Measurements from ENCODE around the gene CDC42BPA. TPM values are rescaled to one million over a fixed set of nuclear protein-coding genes. Genes with fewer than 3 reads are reported as not detected.

Gene CDC42BPA
- total RNA-seq, 1 experiment from 2014 or later, result 30.1 TPM

GRCh38 chr1:227363825-227364224 is 45.5 kb upstream of the CDC42BPA start:
- no peak overlapping the region for H2BK120ac ChIP-seq (ENCODE audit: low read depth, low read length, poor library complexity, severe bottlenecking)
- H3K27ac Mint-ChIP-seq, result no peak overlapping the region
- no peak overlapping the region for H2BK15ac ChIP-seq (ENCODE audit: low read depth, low read length)
- H2AFZ ChIP-seq (ENCODE audit: low read length), result no peak overlapping the region
- H3K18ac ChIP-seq (ENCODE audit: insufficient read length, low read depth, low read length), result no peak overlapping the region
- H3K4me1 Mint-ChIP-seq, result peaks cover 0 to under 1% of the 10 kb centered on the region in 2 experiments; a peak in 2 of 4 replicates
- no peak overlapping the region for H4K91ac ChIP-seq (ENCODE audit: insufficient read length, low read depth, low read length)
- H3T11ph ChIP-seq (ENCODE audit: low read length), result no peak overlapping the region
- H3K9ac ChIP-seq (ENCODE audit: extremely low read depth, insufficient read length, low read length), result no peak overlapping the region
- H2BK5ac ChIP-seq (ENCODE audit: insufficient read length, low read length), result no peak overlapping the region
- no peak overlapping the region for H4K5ac ChIP-seq (ENCODE audit: insufficient read length, low read depth, low read length)
- no peak for DNase-seq
- no peak overlapping the region for H3K4me2 ChIP-seq (ENCODE audit: insufficient read depth, insufficient read length, low read length)
- no peak overlapping the region for H2BK12ac ChIP-seq (ENCODE audit: insufficient read length, low read depth, low read length)
- H4K20me1 ChIP-seq (ENCODE audit: control insufficient read depth, insufficient read depth, insufficient read length), result no peaks in the 10 kb centered on the region
- no peak overlapping the region for H3K23ac ChIP-seq (ENCODE audit: insufficient read length, low read depth, low read length)
- no peak overlapping the region for H4K8ac ChIP-seq (replicated peaks; ENCODE audit: insufficient read length, low read depth, low read length)
- H3K23me2 ChIP-seq (ENCODE audit: insufficient read length, low read depth, low read length, poor library complexity, severe bottlenecking), result no peaks in the 10 kb centered on the region
- H3K14ac ChIP-seq (ENCODE audit: insufficient read depth, low read length), result no peak overlapping the region
- H3K4me3 Mint-ChIP-seq, result no peak overlapping the region
- H3K79me2 ChIP-seq (ENCODE audit: insufficient read depth, low read length), result no peaks in the 10 kb centered on the region
- no peak overlapping the region for H2AK5ac ChIP-seq (ENCODE audit: insufficient read length, low read length)
- no peaks in the 10 kb centered on the region for H3K27me3 ChIP-seq (ENCODE audit: insufficient read depth, low read length)
- WGBS (ENCODE audit: extremely low coverage, insufficient read length, low lambda C conversion rate), result no CpG with 5 or more reads among the region's 7 CpGs
- H3K79me1 ChIP-seq (ENCODE audit: insufficient read depth, low read depth, low read length, poor library complexity, severe bottlenecking), result no peaks in the 10 kb centered on the region
- no peaks in the 10 kb centered on the region for H3K4me1 ChIP-seq (ENCODE audit: insufficient read depth, low read length)
- H3K27ac ChIP-seq (ENCODE audit: insufficient read length, low read depth, low read length), result no peak overlapping the region
- H3K36me3 Mint-ChIP-seq (ENCODE audit: insufficient read depth in 1 of 3, low read depth in 3 of 3), result no peaks in the 10 kb centered on the region
- peaks cover 1% of the 10 kb centered on the region; the same call in 1 of the 2 replicates for H3K27me3 Mint-ChIP-seq (ENCODE audit: low read depth)
- H3K9me3 Mint-ChIP-seq, result no peaks in the 10 kb centered on the region
- H3K4ac ChIP-seq (ENCODE audit: low read depth, low read length), result no peak overlapping the region
- no peak overlapping the region for H3K56ac ChIP-seq (ENCODE audit: insufficient read length, low read depth, low read length)
- TF ChIP-seq, protein P1, sequence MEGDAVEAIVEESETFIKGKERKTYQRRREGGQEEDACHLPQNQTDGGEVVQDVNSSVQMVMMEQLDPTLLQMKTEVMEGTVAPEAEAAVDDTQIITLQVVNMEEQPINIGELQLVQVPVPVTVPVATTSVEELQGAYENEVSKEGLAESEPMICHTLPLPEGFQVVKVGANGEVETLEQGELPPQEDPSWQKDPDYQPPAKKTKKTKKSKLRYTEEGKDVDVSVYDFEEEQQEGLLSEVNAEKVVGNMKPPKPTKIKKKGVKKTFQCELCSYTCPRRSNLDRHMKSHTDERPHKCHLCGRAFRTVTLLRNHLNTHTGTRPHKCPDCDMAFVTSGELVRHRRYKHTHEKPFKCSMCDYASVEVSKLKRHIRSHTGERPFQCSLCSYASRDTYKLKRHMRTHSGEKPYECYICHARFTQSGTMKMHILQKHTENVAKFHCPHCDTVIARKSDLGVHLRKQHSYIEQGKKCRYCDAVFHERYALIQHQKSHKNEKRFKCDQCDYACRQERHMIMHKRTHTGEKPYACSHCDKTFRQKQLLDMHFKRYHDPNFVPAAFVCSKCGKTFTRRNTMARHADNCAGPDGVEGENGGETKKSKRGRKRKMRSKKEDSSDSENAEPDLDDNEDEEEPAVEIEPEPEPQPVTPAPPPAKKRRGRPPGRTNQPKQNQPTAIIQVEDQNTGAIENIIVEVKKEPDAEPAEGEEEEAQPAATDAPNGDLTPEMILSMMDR (conservative IDR thresholded peaks at IDR 0.05), result no peak
- no peak overlapping the region for H2BK20ac ChIP-seq (ENCODE audit: low read depth, low read length, poor library complexity, severe bottlenecking)
- H3K9me3 ChIP-seq (ENCODE audit: control insufficient read depth, low read depth, low read length), result no peaks in the 10 kb centered on the region

All from H9 (cell line).